HG02623 (cell line): ENCODE results near the gene CACNA1C.

ENCODE experiments used
- ATAC-seq: cut with Tn5 transposase; IDR thresholded peaks from one replicate; pipeline ENCODE4 v1.9.1; 2021; ENCODE audit warnings: moderate library complexity; ENCODE audit not compliant: unreplicated experiment

CACNA1C gene

DNA sequence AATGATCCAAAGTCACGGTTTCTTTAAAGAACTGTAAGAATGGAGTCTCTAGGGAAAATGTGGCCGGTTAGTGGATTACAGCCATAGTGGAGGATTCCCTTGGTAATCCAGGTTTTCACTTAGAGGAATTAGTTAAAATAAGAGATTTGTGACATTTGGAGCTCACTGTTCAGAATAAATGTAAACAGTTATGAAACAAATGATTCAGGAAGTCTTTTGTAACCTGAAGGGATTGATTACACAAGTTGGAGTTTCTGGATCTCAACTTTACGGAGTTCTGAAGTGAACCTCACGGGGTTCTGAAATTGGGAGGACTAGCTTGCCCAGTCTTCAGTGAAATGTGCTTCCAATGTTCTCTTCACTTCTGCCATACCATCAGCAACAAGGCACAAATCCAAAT lies 507.6 kb downstream of the CACNA1C start:
- no peak for ATAC-seq

GRCh38 chr12:2561367-2561766 lies 508.6 kb downstream of the CACNA1C start:
- ATAC-seq, result no peak

- ATAC-seq, result no peak
These were observed 509.6 kb downstream of the CACNA1C start for GRCh38 chr12:2562400-2562799.

- ATAC-seq, result no peak
These were observed 510.9 kb downstream of the CACNA1C start for GRCh38 chr12:2563709-2564108.

GRCh38 chr12:2566161-2566560 lies 513.4 kb downstream of the CACNA1C start:
- no peak for ATAC-seq

GRCh38 chr12:2567711-2568110 lies 514.9 kb downstream of the CACNA1C start:
- no peak for ATAC-seq

GRCh38 chr12:2570562-2570961 lies 517.8 kb downstream of the CACNA1C start:
- no peak for ATAC-seq

DNA sequence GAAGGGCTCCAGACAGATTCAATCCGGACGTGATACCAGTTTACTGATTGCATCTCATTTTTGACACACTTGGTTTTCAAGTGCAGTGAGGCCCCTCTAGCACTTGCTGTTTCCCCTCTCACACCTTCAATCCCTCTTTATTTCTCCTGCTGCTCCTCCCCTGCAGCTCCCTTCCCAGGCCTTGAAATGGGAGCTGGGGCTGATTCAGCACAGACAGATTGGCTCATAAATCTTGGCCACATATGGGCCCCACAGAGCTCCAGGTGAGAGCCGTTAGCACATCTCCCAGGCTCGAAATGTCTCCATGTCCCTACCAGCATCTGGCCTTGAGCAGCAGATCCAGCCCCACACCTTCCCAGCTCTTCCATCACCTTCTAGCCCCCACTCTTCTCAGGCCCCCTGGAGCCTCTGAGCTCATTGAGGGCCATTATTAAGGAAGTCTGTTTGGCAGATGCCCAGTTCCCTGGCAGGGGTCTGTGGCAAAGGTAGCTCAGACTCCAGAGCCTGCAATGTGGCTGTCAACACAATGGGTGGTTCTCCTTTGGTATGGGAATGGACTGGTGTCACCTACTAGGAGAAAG lies 521.7 kb downstream of the CACNA1C start:
- no peak for ATAC-seq

DNA sequence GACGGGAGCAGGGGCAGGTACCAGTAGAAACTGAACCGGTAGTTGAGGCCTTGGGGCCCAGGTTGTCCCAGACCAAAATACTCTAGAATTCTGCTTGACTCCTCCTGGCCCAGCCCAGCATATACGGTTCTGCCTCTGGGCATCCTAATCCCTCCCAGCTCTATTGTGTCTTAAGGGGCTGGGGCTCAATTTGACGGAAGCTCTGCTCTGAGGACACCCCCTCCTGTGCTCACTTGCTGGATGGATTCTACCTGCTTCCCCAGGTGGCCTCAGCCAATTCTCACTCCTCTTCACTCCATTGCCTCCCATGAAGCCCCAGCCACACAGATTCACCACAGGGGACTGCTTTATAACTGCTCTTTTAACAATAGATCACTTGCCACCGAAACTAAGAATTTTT lies 522.5 kb downstream of the CACNA1C start:
- no peak for ATAC-seq

DNA sequence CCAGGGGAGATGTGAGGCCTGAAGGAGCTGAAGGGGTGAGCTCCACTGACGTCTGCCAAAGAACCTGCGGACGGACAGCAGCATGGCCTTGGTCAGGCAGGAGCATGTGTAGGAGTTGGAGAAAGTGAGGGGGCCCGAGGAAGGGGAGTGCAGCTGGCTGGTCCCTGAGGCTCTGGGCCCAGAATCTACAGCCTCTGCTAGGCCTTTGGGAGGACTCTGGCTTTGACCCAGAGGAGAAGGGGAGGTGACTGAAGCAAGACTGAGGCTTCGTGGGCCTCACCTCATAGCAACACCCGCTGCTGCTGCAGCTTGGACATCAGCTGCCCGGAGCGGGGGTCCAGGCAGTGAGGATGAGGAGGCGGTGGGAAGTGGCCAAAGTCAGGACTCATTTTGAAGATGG lies 525.4 kb downstream of the CACNA1C start:
- ATAC-seq, result no peak

DNA sequence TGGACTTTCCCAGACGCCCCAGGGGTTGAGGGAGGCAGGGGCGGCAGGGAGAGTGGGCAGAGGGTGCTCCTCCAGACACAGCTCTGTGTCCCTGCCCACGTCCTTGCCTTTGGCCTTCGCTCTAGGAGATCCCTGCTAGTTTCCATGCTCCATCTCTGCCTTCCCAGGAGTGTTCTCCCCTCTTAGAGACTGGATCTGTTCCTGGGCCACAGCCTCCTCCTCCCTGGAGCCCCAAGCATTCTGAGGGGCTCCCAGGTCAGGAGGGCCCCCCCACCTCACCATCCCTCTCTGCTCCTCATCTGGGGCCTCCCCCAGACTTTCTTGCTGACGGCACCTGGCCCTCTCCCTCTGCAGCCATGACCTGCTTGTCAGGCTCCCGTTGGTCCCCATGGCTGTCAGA lies 526.0 kb downstream of the CACNA1C start:
- no peak for ATAC-seq

- no peak for ATAC-seq
These were observed 528.0 kb downstream of the CACNA1C start for GRCh38 chr12:2580821-2581220.

- ATAC-seq, result no peak
These were observed 528.7 kb downstream of the CACNA1C start for GRCh38 chr12:2581293-2582045.

GRCh38 chr12:2582631-2583030 lies 529.8 kb downstream of the CACNA1C start:
- no peak for ATAC-seq

GRCh38 chr12:2583091-2583497 lies 530.3 kb downstream of the CACNA1C start:
- no peak for ATAC-seq

GRCh38 chr12:2583642-2584401 lies 531.0 kb downstream of the CACNA1C start:
- no peak for ATAC-seq

GRCh38 chr12:2586156-2587038 lies 533.6 kb downstream of the CACNA1C start:
- ATAC-seq, result no peak

DNA sequence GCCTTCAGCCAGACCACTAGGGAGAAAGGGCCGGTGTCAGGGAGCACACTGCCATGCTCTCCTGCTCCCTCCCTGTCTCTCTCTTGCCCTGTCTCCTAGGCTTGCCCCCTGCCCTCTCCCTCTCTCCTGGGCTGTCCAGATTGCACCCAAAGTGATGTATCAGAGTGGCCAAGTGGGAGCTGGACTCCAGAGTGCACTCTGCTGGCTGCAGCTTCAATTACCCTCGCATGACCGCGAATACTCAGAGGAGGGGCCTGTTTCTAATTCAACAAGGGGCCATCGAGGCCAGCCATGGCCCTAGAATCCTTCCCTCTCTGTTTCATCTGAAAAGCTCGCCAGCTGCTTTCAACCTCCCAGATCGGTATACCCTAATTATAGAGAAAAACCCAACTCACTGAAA lies 535.6 kb downstream of the CACNA1C start:
- ATAC-seq, result no peak

- no peak for ATAC-seq
These were observed 536.6 kb downstream of the CACNA1C start for GRCh38 chr12:2589381-2589780.

DNA sequence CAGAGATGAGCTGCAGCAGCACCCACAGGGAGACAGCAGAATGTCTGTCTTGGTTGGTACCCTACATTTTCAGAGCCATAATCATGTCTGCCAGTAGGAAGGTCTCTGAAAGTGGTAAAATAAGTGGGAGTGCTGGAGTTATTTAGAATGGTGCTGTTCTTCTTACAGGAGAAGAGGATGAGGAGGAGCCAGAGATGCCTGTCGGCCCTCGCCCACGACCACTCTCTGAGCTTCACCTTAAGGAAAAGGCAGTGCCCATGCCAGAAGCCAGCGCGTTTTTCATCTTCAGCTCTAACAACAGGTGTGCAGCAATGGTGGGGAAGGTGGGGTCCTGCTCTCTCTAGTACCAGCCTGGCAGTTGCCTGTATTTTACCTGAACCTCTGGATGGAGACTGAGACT lies 540.3 kb downstream of the CACNA1C start:
- ATAC-seq, result no peak

DNA sequence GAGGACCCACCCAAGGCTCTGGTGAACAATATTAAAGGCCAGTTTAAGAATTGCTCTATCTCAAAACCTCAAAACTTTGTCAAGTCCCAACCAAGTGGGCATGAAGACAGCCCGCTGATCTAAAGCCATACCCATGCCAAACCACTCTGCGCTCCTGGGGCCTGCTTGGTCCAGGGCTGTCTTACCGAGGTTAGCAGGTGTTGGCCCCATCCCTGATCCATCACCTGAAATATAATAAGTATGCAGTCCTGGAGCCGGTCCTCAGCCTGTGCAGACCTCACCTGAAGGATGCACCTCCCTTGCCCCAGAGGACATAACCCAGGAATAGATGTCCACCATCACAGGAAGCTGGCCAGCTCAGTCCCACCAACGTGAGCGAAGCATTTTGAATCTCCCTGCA lies 543.7 kb downstream of the CACNA1C start:
- ATAC-seq, result no peak
